NCI-H2196 (cell line): ENCODE measurements around the gene KIF18A.

Experiments used
- DNase-seq: peaks from one replicate; lab custom pipeline; 2025; ENCODE audit not compliant: unreplicated experiment; lab: John Stamatoyannopoulos, UW

KIF18A gene

GRCh38 chr11:28049338-28050216 lies 58.4 kb downstream of the KIF18A start:
- DNase-seq = no peak

GRCh38 chr11:28048812-28049211 lies 59.1 kb downstream of the KIF18A start:
- DNase-seq = no peak

- no peak for DNase-seq
These were observed 63.8 kb downstream of the KIF18A start for GRCh38 chr11:28043930-28044709.

DNA sequence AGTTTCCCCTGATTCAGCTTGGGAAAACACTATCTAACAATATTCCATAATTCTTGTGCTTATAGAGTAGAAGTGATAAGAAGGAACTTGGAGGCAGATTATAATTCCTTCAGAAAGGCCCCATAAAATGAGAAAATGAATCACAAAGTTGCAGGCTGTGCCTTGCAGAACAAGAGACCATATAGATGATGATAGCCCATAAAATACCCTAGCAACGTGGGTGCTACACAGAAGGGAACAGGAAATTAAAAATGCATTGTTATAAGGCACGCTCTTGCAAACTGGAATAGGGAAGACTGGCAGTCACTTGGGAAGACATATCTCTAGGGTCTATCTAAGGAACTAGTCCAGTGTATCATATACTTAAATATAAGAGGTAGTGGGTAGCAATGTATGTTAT lies 67.6 kb downstream of the KIF18A start:
- DNase-seq = no peak

DNA sequence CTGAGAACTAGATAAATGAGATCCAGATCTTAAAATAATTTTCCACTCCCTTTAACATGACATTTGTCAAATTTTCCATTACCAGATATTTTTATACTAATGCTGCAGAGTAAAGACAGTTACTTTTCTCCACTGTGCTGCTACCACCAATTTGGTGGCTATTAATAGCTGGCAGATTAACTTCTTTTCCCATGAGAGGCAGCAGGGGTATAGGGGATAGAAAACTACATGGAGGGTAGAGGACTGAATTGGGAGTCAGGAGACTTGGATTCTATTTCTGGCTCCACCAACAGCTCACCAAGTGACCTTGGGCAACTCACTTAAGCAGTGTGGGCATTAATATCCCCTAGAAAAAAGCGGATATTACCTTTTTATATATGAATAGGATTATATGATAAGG lies 69.2 kb downstream of the KIF18A start:
- no peak for DNase-seq

DNA sequence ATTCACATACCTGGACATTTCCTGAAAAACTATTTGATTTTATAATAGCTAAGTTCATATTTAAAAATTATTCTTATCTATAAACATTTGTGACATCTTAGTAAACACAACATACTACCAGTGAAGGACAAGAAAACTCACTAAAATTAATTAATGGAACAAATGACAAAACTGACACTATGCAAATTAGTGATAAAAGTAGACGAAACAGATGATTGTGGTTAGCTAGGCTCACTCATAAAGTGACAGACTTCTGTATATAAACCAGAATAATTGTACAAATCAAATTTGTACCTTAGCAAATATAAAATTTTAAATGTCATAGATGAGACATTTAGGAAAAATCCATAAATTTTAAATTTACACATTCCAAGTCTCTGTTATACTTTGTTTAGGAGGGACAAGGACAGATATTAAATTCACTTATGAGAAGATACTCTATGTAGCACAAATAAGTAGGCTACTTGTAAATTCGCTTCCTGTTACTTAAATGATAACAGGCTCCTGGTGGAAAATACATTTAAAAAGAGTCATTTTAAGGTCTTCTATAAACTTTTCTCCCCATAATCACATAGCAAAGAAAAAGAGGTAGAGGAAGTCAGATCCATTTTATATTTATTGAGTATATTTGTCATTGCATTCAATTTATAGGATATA lies 81.2 kb downstream of the KIF18A start:
- DNase-seq = no peak

DNA sequence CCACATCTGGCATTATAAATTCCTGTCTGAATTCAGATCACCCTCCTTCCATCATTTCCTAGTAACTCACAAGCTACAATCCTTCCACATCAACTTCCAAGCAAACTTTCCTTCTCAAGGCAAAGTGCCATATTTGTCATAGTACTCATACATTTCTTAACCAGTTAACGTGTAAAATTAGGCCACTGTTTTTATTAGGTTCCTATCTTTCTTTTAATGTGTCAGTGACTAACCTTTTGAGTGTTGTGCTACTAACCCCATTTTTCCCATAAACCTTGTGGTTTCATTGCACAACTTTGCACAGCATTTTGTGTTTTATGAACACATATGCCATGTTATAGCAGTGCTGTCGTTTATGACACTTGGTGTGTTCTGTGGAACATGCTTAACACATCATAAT lies 90.1 kb downstream of the KIF18A start:
- DNase-seq = no peak

DNA sequence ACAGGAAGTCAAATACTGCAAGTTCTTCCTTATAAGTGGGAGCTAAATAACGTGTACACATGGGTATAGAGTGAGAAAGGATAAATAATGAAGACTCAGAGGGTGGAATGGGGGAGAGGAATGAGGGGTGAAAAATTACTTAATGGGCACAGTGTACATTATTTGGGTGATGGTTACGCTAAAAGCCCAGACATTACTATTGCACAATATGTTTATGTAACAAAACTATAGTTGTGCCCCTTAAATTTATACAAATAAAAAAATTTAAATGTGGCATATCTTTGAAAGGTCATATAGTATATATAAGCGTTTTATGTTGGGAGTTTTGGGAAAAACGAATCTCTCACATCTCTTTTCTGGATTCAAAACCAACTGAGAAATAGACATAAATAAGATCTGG lies 96.1 kb downstream of the KIF18A start:
- DNase-seq = no peak

DNA sequence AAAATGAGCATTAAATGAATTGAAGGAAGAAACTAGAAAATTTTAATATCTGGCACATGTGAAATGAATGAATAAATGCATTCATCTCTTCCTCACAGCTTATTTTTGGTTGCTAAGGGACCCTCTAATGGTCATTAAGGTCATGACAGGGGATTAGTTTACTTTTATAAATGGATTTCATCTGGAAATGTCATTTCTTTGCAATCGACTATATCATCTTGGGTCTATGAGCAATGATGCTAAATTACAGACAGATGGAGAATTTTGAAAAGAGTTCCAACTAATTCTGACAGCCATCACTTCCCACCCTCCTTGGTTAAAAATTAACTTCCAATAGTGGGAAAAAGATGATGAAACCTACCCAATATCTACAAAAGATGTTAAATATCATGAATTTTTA lies 98.0 kb downstream of the KIF18A start:
- no peak for DNase-seq

DNA sequence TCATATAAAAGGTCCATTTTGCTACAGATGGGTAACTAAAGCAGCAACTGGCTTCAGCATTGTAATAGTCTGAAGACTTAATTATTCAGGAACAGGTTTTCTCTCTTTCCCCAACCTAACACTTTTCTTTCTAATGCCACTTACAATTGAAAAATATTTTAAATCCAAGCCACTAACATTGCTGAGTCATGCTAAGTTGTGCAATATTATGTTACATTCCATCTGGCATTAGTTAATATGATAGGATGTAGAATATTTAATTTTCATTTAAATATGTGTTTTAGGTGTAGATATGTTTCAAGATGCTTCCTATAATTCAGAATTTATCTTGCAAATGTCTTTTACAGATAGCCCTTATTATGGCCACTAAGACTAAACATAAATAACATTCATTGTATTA lies 98.6 kb downstream of the KIF18A start:
- DNase-seq = no peak

- DNase-seq = no peak
These were observed 104.3 kb downstream of the KIF18A start for GRCh38 chr11:28003615-28004014.

DNA sequence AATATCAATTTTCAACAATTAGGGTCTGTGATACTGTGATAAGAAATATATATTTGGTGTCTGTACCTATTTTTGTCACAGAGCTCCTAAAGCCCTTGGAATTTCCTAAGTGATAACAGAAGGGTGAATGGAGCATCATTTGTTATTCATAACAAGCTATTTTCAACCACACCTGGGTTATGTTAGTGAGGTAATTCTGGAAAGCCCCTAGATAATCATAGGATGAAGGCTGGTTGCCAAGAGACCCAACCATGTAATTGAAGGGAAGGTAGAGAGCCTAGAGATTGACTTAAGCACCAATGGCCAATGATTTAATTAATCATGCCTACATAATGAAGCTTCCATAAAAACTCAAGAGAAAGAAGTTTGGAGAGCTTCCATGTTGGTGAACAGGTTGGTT lies 109.4 kb downstream of the KIF18A start:
- DNase-seq = no peak

DNA sequence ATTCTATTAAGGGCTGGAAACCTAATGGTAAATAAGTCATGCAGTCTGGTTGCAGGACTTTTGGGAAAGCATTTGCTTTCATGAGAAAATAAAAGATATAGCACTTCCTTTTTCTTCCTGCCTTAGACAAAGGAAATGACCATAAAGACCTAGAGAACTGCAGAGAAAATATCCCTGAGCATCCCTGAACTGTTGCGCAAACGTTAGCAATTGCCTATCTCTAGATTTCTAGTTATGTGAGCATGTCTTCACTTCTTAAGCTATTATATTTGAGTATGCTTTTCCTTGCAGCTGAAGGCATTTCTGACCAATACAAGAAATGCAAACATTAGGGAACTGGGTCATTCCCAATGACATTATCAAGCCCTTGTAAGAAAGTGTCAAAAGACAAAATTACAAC lies 110.6 kb downstream of the KIF18A start:
- DNase-seq = no peak

DNA sequence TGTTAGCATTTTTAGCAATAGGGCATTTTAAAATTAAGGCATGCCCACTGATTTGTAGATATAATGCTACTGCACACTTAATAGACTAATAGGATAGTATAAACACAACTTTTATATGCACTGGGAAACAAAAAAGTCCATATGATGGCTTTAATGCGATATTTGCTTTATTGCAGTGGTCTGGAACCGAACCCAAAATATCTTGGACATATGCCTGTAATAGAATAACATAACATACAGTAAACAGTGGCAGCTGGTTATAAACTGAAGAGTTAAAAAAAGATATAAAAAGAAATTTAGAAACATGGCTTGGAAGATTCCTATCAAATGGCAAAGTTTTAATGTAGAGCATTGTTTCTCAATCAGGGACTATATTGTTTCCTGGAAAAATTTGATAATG lies 111.9 kb downstream of the KIF18A start:
- DNase-seq = no peak

DNA sequence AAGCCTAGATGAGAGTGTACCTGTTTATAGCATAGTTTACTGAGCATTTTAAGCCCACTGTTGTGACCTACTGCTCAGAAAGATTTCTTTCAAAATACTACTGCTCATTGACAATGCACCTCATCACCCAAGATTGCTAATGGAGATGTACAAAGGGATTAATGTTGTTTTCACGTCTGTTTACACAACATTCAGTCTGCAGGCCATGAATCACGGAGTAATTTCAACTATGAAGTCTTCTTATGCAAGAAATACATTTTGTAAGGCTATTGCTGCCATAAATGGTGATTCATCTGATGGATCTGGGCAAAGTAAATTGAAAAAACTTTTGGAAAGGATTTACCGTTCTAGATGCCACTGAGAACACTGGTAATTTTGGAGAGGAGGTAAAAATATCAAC lies 112.9 kb downstream of the KIF18A start:
- no peak for DNase-seq

DNA sequence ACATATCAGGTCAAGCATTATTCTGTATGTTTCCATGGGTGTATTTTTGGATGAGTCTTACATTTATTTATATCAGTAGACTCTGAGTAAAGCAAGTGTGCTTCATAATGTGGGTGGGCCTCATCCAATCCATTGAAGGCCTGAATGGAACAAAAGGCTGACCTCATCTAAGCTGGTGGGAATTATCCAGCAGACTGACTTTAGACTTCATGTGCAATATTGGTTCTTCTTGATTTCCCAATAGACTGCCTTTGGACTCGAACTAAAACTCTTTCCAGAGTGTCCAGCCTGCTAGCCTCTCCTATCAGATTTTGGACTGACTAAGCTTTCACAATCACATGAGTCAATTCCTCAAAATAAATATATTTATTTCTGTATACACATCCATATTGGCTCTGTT lies 116.2 kb downstream of the KIF18A start:
- DNase-seq = no peak

GRCh38 chr11:27977527-27977926 lies 130.4 kb downstream of the KIF18A start:
- no peak for DNase-seq

DNA sequence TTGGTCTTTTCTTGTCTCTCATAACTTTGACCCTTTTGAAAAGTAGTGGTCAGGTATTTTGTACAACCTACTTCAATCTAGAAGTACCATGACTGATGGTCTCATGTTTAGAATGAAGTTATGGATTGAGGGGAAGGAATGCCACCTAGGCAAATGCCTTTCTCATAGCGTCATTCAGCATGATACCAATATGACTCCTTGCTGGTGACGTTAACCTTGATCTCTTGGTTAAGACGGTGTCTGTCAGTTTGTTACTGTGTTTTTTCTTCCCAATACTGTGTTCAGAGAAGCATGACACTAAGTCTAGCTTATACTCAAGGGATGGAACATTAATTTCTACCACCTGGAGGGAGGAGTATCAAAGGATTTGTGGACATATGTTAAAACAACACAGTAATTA lies 130.9 kb downstream of the KIF18A start:
- no peak for DNase-seq

- no peak for DNase-seq
These were observed 131.7 kb downstream of the KIF18A start for GRCh38 chr11:27976262-27976661.

GRCh38 chr11:27973851-27974536 lies 134.0 kb downstream of the KIF18A start:
- no peak for DNase-seq

DNA sequence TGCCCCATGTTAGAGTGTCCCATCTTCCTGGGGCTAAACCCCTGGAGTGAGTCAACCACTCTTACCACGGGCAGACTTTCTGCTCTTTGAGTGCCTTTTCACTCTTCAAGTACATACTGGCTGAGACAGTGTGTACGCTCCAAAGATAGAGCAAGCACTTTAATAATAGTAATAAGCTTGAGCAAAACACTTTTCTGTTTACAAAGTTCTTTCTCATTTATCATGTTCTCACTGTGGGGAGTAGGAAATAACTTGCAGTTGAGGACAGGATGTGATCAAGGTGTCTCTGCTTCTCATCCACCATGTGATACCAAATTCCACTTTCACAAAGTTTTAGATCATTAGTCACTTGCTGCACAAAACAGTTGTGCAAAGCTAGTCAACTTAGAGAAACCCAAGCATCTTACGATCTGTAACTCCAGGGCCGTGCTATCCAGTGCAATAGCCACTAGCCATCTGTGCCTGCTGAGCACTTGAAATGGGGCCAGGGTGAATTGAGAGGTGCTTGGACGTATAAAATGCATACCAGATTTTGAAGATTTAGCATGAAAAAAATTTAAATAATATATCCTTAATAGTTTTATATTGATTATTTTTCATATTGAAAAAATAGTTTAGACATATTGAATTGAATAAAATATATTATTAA lies 135.3 kb downstream of the KIF18A start:
- no peak for DNase-seq
